ENCODE data around the gene MICAL2.

Gene MICAL2

DNA sequence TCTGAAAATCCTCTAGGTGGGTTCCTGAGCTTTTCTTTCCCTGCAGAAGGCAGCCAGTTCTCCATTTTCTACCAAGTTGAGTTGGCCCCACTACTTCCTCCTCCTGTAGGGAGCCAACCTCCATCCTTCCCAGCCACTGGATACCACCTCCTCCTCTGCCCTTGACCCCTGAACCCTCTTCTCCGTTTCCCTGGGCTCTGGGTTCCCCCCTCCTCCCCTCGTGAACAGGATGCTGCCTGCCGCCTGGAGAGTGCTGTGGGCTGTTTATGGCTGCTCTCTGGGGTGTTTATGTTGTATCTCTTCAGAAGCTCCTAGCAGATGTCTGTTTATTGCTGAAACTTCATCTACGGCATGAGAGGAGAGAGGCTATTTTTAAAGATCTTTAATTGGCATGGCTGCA lies 8.6 kb downstream of the MICAL2 start:
- no peak for DNase-seq

GRCh38 chr11:12119502-12119901 lies 9.1 kb downstream of the MICAL2 start:
- no peak for DNase-seq

DNA sequence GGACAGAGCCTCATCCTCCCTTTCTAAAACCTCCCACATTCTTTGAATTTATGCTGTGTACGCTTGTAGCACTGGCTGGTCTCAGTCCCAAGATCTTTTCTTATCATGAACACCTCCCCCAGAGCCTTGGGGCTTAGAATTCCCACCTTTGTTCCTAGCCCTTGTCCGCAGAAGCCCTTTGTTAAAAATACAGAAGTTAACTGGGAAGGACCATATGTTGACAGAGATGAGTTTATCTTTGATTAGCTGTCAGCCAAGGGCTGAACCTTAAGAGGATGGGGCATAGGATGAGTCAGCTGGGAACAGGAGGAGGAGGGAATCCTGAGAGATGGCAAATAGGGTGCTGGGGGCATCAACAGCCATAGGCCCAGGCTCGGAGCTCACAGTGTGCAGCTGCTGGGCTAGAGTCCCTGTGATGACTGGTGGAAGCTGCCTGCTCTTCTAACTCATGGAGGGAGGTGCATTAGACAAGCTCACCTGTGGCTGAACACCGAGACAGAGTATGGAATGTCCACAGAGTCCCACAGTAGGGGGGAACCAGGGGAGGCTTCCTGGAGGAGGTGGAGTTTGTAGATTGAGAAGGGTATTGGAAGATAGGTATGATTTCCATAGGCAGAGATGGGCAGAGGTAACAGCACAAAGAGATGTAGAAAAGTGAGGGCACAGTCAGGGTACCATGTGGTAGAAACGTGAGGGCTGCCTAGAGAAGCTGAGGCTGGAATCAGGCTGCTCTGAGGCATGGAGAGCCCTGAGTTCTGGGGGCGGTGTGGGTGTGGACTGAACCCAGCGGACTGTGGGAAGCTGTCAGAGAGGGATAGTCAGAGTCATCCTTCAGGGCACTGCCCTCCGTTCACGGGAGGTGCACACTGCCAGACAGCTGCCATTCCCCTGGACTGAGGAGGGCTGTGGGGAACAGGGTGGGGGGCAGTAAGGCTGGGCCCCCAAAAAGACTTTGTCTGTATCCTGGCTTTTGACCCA lies 9.9 kb downstream of the MICAL2 start:
- no peak for DNase-seq

DNA sequence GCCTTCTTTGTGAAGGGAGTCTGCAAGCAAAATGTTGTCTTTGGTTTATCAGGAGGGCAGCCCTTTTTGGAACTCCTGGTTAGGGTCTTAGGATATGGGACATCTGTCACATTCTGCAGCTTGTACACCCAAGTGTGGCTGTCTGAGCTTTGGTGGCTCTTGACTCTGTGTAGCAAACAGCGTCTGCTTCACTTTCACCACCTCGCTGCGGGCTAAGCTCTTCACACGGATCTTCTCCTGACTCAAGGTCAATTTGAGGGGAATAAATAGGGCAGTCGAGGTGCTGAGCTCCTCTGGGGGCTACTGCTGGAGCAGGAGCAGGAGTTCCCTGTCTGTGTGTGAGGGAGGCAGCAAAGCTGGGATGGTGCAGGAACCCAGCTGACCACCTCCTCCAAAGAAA lies 10.6 kb downstream of the MICAL2 start:
- no peak for DNase-seq

- DNase-seq, result no peak
Observed at GRCh38 chr11:12121517-12121916, 11.1 kb downstream of the MICAL2 start.

GRCh38 chr11:12122083-12122482 lies 11.7 kb downstream of the MICAL2 start:
- no peak for DNase-seq

- no peak for DNase-seq
Observed at GRCh38 chr11:12123273-12123672, 12.9 kb downstream of the MICAL2 start.

- no peak for DNase-seq
Observed at GRCh38 chr11:12123799-12124198, 13.4 kb downstream of the MICAL2 start.

DNA sequence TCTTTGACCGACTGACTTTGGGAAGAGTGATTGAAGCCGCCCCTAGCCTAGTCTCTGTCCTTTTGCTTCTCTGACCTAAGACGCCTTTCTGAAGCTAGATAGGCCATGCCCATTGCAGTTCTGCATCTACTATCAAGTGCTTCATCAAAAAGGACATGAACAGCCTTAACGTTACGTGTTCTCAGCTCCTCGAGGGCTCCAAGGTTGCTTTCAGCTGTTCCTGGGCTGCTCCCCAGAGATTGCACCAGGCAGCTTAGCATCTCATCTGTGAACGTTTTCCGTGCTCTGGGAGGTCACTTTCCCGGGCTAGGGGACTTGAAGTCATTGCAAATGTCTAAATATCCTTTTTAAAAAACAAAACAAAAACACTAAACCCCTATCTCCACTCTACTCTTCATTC lies 13.9 kb downstream of the MICAL2 start:
- no peak for DNase-seq

- DNase-seq, result no peak
Observed at GRCh38 chr11:12125609-12126149, 15.3 kb downstream of the MICAL2 start.

GRCh38 chr11:12126344-12127019 lies 16.1 kb downstream of the MICAL2 start:
- no peak for DNase-seq

GRCh38 chr11:12127206-12127898 lies 17.0 kb downstream of the MICAL2 start:
- no peak for DNase-seq

GRCh38 chr11:12128301-12128751 lies 17.9 kb downstream of the MICAL2 start:
- DNase-seq, result no peak

DNA sequence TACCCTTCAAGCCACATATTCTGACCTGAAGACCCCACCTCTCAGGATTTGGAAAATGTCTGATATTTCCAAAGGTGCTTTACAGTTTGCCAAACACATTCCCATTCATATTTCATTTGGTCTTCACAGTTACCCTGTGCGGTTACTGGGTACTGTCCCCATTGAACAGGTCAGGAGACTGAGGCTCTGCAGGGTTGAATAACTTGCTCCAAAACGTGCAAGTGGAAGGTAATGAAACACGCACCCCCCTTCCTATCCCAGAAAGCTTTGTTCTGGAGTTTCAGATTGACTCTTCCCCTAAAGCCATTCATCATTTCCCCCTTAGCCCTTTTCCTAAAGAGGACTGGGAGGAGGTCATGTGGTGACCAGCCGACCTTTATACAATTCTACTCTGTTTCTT lies 18.8 kb downstream of the MICAL2 start:
- DNase-seq, result no peak

- DNase-seq, result no peak
Observed at GRCh38 chr11:12130180-12130980, 20.0 kb downstream of the MICAL2 start.

DNA sequence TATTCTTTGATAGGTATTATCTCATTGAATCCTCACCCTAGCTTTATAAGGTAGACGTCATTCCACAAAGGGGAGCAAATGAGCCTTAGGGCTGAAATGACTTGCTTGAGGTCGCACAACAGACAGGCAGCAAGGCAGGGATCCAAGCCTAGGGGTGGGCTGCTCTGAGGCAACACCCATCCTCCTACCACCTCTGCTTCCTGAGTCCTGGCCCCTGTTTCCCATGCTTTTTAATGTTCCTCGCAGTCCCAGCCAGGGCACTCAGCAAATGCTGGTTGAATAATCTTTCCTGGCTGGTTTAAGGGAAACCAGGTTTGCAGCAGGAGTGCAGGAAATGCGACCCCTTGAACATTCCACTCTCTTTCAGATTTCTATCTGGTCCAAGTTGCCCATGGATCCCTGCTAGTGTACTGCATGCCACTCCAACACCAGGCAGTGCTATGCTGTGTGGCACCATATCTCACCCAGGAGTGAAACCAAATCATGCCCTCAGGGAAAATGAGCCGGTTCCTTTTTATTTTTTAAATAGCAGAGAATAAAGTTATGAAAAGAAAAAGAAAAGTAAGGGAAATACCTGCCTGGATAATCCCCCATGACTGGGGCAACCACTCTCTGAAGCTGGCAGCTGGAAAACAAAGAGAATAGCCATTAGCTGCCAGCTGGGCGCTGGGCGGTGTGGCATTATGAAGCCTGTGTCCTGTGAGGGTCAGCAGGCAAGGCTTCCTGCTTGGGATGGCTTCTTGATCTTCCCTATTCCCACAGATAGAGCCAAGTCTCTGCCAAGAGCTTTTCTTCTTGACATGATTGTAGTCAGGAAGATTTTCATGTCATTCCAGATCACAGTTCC lies 21.8 kb downstream of the MICAL2 start:
- no peak for DNase-seq

DNA sequence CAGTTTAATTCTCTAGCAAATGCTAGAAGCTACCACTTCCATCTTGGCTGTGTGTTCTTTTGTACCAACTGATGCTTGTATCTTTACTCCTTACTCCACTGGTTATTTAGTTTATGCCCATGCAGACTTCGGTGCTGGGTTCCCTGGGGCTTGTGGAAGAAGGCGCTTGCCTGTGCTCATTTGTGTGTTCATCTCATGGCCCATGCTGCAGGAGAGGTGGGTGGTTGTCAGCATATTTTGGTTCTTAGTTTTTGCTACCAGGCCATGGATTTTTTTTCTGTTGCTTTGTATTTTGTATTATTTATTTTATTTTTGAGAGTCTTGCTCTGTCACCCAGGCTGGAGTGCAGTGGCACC lies 22.4 kb downstream of the MICAL2 start:
- DNase-seq, result no peak

- no peak for DNase-seq
Observed at GRCh38 chr11:12133547-12134235, 23.3 kb downstream of the MICAL2 start.

- DNase-seq, result no peak
Observed at GRCh38 chr11:12134236-12134585, 23.8 kb downstream of the MICAL2 start.

- DNase-seq, result no peak
Observed at GRCh38 chr11:12135185-12135584, 24.8 kb downstream of the MICAL2 start.
